Left lung (tissue), 10 donors: ENCODE results near the gene GTF3C5. TPM values are rescaled to one million over a fixed set of nuclear protein-coding genes. Genes with fewer than 3 reads are reported as not detected.

Source experiments
- ATAC-seq: fragments of 200-7000 bp; cut with Tn5 transposase; one replicate; pipeline ENCODE4 v1.9.1; 2020; ENCODE audit warnings: moderate library complexity
- DNase-seq, 4 donors: peaks; one replicate each; pipeline ENCODE4 v3.0.0-alpha.2; 2013 to 2020
- H3K27ac ChIP-seq, 2 donors: fragments of 200-600 bp; sonication (generic) in 1 of 2; one replicate each; pipeline versions ENCODE4 v1.5.0 to v1.8.0; 2020 to 2021
- H3K27me3 ChIP-seq, 2 donors: fragments of 200-600 bp; sonication (generic) in 1 of 2; one replicate each; pipeline versions ENCODE4 v1.5.0 to v1.8.0; 2020 to 2021
- H3K36me3 ChIP-seq, 2 donors: fragments of 200-600 bp; sonication (generic) in 1 of 2; one replicate each; pipeline versions ENCODE4 v1.5.0 to v1.8.0; 2020 to 2021
- H3K4me1 ChIP-seq, 2 donors: fragments of 200-600 bp; one replicate each; pipeline ENCODE4 v1.8.0; 2021
- H3K4me3 ChIP-seq, 2 donors: fragments of 200-600 bp; sonication (generic) in 1 of 2; one replicate each; pipeline versions ENCODE4 v1.5.0 to v1.8.0; 2020 to 2021; ENCODE audit warnings: mild to moderate bottlenecking in 1 of 2
- H3K9me3 ChIP-seq, 2 donors: fragments of 200-600 bp; sonication (generic) in 1 of 2; one replicate each; pipeline versions ENCODE4 v1.5.0 to v1.8.0; 2020 to 2021
- intact Hi-C, 2 donors: fragments of 100-400 bp; cut with DNase I; formaldehyde crosslinking; loops; one replicate each; pipeline versions ENCODE4 v1.11.2 to v1.14.2; 2022
- polyA plus RNA-seq, 6 donors: library from polyadenylated mRNA; unstranded; fragments of 120-200 nt; gene quantifications; one replicate each; pipeline ENCODE4 v1.2.1, GENCODE V29; 2013; ENCODE audit not compliant: insufficient read length in 6 of 6
- total RNA-seq, 2 donors: library from RNA; stranded (reverse); fragmentation: NEBNext Ultra II Directional; extraction: Animal tissue kit (Norgen Biotek cat#: 25700); gene quantifications; one replicate each; pipeline ENCODE4 v1.2.1, GENCODE V29; 2021
- TF ChIP-seq, protein P1 (sequence below), 2 donors: fragments of 200-600 bp; sonication (generic) in 1 of 2; IDR thresholded peaks; one replicate each; pipeline versions ENCODE4 v1.5.0 to v1.8.0; 2021; ENCODE audit warnings: antibody characterized with exemption in 2 of 2
- donor health status: DM: no; HTN: yes; CAD: no.
- donor health status: DM: no; HTN: no; CAD: no.

The GTF3C5 gene
- total and polyA plus RNA-seq, 8 donors, result 37.3 to 69.5 (median 66.1) TPM

DNA sequence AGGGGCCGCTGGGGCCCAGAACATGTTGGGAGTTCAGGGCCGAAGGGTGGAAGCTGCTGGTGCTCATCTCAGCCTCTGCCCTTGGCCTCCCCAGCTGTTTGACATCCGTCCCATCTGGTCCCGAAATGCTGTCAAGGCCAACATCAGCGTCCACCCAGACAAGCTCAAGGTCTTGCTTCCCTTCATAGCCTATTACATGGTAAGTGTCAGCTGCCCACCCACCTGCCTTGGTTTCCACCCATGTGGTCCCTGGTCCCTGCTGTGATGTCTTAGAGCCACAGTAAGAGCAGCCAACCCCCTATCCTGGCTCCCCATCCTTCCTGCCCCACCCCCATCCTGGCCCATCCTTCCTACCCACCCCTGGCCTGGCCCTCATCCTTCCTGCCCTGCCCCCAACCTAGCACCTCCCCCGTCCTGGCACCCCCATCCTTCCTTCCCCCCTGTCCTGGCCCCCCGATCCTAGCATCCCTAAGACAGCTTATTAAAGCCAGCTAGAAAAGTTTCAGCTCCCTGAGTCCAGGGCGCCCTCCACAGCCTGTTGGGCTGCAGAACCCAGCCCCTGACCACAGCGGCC, 21.3 kb downstream of the GTF3C5 start:
- H3K36me3 ChIP-seq, result peaks cover 0 to 99% of the 10 kb centered on the region in 2 donors
- intact Hi-C loops, result no loop called here

DNA sequence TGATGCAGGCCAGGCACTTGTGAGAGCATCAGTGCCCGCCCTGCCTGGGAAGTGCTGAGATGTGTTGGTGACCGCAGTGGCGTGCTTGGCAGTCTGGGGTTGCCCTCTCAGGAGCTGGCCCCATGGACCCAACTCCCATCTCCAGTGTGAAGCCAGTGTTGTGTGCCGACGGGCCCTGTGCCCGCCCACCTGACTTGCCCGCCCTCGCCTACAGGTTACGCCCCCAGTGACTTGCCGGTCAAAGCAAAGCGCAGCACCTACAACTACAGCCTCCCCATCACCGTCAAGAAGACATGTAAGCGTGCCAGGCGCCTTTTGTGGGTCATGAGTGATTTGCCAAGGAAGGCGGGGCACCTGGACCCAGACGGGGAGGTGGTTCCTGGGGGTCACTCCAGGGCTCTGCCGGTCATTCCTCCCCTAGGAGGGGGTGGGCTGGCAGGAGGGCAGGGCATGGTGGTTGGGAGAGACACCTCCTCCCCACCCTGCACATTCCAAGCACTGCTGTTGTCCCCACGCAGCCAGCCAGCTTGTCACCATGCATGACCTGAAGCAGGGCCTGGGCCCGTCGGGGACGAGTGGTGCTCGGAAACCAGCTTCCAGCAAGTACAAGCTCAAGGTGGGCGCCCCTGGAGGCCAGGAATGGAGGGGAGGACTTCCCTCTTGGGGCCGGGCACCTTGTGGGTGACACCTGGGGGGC, 23.5 kb downstream of the GTF3C5 start:
- DNase-seq (peak in 1 of 4 donors; percentile 75), ATAC-seq (no peak)
- Histone ChIP-seq H3K4me1 (peaks cover 0 to 4% of the 10 kb centered on the region in 2 donors), H3K9me3 (no peaks in the 10 kb centered on the region), H3K4me3 (no peak overlapping the region), H3K27me3 (no peaks in the 10 kb centered on the region), H3K27ac (no peak overlapping the region), H3K36me3 (peaks cover 0 to 93% of the 10 kb centered on the region in 2 donors)
- intact Hi-C loops, result no loop called here
- TF ChIP-seq, protein P1, sequence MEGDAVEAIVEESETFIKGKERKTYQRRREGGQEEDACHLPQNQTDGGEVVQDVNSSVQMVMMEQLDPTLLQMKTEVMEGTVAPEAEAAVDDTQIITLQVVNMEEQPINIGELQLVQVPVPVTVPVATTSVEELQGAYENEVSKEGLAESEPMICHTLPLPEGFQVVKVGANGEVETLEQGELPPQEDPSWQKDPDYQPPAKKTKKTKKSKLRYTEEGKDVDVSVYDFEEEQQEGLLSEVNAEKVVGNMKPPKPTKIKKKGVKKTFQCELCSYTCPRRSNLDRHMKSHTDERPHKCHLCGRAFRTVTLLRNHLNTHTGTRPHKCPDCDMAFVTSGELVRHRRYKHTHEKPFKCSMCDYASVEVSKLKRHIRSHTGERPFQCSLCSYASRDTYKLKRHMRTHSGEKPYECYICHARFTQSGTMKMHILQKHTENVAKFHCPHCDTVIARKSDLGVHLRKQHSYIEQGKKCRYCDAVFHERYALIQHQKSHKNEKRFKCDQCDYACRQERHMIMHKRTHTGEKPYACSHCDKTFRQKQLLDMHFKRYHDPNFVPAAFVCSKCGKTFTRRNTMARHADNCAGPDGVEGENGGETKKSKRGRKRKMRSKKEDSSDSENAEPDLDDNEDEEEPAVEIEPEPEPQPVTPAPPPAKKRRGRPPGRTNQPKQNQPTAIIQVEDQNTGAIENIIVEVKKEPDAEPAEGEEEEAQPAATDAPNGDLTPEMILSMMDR (IDR thresholded peaks at IDR 0.05), result no peak

More for the DNA sequence above, 21.3 kb downstream of the GTF3C5 start:
- DNase-seq (peak in 1 of 4 donors; percentile 45), ATAC-seq (no peak)
- no peaks in the 10 kb centered on the region for H3K9me3 ChIP-seq
- H3K27me3 ChIP-seq, result no peaks in the 10 kb centered on the region
- H3K4me1 ChIP-seq, result no peaks in the 10 kb centered on the region
- TF ChIP-seq, protein P1 (IDR thresholded peaks at IDR 0.05), result no peak
- no peak overlapping the region for H3K27ac ChIP-seq
- no peak overlapping the region for H3K4me3 ChIP-seq

DNA sequence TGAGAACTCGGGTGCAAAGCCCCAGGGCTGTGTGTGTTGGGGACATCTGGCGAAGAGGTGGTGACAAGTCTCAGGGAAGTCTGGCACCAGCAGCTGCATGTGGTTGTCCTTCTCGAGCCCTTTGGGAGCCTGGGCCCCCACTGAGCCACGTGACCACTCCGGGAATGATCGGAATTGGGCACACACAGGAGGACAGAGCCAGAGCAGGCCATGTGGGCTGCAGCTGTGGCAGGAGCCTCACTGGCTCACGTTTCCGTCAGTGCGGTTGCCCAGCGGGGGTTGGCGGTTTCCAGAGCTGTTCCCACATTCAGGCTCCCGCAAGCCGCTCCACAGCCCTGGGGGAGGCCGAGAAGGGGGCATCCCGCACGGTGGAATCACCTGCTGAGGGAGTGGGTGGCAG, 24.2 kb downstream of the GTF3C5 start:
- no peak for ATAC-seq
- H3K36me3 ChIP-seq, result peaks cover 0 to 88% of the 10 kb centered on the region in 2 donors

DNA sequence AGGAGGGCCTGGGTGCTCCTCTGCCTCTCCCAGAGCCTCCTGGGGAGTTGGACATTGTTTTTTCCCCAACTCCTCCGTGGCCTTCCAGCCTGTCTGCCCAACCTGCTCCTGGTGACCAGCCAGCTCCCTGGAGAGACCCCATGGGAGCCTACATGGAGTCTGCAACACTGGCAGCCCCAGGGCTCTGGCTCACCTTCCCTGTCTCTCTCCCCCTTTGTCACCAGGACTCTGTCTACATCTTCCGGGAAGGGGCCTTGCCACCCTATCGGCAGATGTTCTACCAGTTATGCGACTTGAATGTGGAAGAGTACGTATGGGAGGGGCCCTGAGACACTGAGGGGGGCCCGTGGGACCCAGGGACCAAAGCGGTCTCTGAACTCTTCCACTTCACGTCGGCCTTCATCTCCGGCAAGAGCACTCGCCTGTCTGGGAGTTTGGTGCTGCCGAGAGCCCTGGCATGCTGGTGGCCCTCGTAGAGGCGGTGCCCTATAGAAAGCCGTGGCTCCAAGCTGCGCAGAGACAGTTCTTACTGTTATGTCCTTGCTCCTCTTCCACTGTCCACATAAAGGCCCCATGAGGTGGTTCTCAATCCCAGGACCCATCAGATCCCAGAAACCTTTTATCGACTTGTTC, 25.1 kb downstream of the GTF3C5 start:
- Histone ChIP-seq H3K9me3 (no peaks in the 10 kb centered on the region), H3K4me1 (peaks cover 0 to 14% of the 10 kb centered on the region in 2 donors), H3K27me3 (no peaks in the 10 kb centered on the region), H3K36me3 (peaks cover 0 to 79% of the 10 kb centered on the region in 2 donors), H3K27ac (no peak overlapping the region), H3K4me3 (no peak overlapping the region)
- DNase-seq (peak in 1 of 4 donors; percentile 53), ATAC-seq (no peak)
- intact Hi-C loops, result no loop called here
- TF ChIP-seq, protein P1 (IDR thresholded peaks at IDR 0.05), result no peak

More for the DNA sequence above, 24.2 kb downstream of the GTF3C5 start:
- Histone ChIP-seq H3K27me3 (no peaks in the 10 kb centered on the region), H3K4me1 (peaks cover 0 to 9% of the 10 kb centered on the region in 2 donors), H3K9me3 (no peaks in the 10 kb centered on the region), H3K4me3 (no peak overlapping the region), H3K27ac (no peak overlapping the region)
- TF ChIP-seq, protein P1 (IDR thresholded peaks at IDR 0.05), result no peak
- intact Hi-C loops, result no loop called here
- DNase-seq, result peak in 1 of 4 donors; percentile 56

DNA sequence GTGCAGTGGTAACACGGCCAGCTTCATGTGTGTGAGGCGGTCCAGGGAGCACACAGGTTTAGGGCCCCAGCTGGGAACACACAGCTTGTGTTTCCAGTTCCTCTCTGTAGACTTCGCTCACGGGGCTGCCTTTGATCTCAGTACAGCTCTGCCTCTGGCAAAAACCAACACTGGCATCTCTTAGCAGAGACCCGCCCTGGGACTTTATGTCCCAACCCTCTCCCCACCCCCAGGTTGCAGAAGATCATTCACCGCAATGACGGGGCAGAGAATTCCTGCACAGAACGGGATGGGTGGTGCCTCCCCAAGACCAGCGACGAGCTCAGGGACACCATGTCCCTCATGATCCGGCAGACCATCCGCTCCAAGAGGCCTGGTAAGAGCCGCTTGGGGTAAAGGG, 25.7 kb downstream of the GTF3C5 start:
- peak in 1 of 4 donors; percentile 26 for DNase-seq
- intact Hi-C loops, result no loop called here
- TF ChIP-seq, protein P1 (IDR thresholded peaks at IDR 0.05), result no peak
- H3K27me3 ChIP-seq, result no peaks in the 10 kb centered on the region
- H3K9me3 ChIP-seq, result no peaks in the 10 kb centered on the region
- no peak overlapping the region for H3K27ac ChIP-seq
- peaks cover 0 to 14% of the 10 kb centered on the region in 2 donors for H3K4me1 ChIP-seq
- no peak for ATAC-seq
- no peak overlapping the region for H3K4me3 ChIP-seq
- H3K36me3 ChIP-seq, result peaks cover 0 to 72% of the 10 kb centered on the region in 2 donors
